DOHH2 (cell line): ENCODE results near the gene TNFAIP8L2.

ENCODE experiments used
- EZH2phosphoT487 ChIP-seq: fragments of 200-600 bp; sonication (generic); IDR thresholded peaks from 2 replicates; pipeline ENCODE4 v1.6.1; 2017; ENCODE audit warnings: borderline replicate concordance, mild to moderate bottlenecking, antibody characterized with exemption, low read length, moderate library complexity, mixed read lengths
- TF ChIP-seq, protein P1 (sequence below): fragments of 200-600 bp; sonication (generic); IDR thresholded peaks from one replicate; pipeline ENCODE4 v1.5.1; 2014; ENCODE audit warnings: antibody characterized with exemption, mild to moderate bottlenecking, low read depth, low read length; ENCODE audit not compliant: poor library complexity, severe bottlenecking

DNA sequence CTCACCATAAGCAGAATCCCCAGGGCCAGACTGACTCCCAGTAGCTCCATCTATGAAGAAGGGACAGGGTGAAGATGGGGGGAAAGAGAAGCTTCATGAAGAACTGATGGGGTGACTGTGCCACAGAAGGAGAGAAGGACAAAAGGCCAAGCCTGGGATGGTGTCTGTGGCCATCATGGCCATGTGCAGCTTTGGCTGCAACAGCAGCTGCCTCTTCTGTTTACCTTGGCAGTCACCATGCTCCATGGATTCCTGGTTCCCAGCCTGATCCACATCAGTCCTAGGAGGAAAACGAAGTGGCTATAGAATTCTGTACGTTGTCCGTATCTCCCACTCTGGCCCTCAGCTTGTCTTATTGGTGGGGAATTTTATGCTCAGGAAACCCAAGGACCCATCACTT lies 22.1 kb upstream of the TNFAIP8L2 start:
- TF ChIP-seq, protein P1, sequence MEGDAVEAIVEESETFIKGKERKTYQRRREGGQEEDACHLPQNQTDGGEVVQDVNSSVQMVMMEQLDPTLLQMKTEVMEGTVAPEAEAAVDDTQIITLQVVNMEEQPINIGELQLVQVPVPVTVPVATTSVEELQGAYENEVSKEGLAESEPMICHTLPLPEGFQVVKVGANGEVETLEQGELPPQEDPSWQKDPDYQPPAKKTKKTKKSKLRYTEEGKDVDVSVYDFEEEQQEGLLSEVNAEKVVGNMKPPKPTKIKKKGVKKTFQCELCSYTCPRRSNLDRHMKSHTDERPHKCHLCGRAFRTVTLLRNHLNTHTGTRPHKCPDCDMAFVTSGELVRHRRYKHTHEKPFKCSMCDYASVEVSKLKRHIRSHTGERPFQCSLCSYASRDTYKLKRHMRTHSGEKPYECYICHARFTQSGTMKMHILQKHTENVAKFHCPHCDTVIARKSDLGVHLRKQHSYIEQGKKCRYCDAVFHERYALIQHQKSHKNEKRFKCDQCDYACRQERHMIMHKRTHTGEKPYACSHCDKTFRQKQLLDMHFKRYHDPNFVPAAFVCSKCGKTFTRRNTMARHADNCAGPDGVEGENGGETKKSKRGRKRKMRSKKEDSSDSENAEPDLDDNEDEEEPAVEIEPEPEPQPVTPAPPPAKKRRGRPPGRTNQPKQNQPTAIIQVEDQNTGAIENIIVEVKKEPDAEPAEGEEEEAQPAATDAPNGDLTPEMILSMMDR = no peak
- no peak for TF ChIP-seq EZH2phosphoT487
